GM12873 (cell line): ENCODE data around the gene ARFIP1.

Experiments
- CTCF ChIP-seq: IDR thresholded peaks from 2 replicates; pipeline ENCODE4 v1.5.1; 2012; ENCODE audit warnings: low read depth, mild to moderate bottlenecking, moderate library complexity, low read length, control low read depth; ENCODE audit not compliant: insufficient read depth; ENCODE audit errors: missing control alignments

The ARFIP1 gene

DNA sequence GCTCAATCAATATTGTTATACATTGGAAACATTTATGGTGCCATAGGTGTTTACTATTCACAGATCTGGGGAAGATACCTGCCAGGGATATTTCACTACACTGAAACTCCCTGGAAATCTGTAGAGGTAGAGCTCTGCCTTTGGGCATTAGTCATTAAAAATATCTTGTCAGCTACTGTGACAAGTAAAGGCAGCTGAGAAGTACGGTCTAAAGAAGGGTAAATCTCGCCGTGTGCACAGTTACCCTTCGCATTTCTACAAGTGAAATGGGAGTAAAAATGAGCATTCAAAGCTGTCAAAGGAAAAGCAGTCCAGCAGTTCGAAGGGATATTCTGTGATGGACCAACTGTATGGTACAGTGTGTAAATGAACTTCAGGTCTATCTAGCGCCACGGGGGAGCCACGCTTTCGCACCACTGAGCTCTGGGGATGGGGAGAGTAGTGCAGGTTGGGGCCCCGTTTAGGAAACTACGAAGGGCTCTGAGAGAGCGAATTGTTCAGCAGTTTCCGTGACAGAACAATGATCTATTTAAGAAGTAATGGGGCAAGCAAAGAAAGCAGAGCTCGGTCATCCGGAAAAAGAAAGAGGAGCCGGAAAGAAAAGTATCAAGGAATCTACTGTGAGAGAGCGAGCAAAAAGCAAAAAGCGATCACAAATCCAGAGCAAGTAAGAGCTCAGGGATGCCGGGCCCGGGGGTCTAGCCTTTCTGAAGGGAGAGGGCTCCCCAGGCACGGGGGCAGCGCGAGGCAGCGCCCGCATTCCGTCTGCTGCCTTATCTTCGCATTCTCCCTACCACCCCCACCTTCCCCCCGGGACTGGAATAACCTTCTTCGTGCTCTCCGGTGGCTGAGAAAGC lies 870 bp upstream of the ARFIP1 start:
- no peak for TF ChIP-seq CTCF

GRCh38 chr4:152780267-152780778 lies 569 bp downstream of the ARFIP1 start:
- no peak for TF ChIP-seq CTCF

DNA sequence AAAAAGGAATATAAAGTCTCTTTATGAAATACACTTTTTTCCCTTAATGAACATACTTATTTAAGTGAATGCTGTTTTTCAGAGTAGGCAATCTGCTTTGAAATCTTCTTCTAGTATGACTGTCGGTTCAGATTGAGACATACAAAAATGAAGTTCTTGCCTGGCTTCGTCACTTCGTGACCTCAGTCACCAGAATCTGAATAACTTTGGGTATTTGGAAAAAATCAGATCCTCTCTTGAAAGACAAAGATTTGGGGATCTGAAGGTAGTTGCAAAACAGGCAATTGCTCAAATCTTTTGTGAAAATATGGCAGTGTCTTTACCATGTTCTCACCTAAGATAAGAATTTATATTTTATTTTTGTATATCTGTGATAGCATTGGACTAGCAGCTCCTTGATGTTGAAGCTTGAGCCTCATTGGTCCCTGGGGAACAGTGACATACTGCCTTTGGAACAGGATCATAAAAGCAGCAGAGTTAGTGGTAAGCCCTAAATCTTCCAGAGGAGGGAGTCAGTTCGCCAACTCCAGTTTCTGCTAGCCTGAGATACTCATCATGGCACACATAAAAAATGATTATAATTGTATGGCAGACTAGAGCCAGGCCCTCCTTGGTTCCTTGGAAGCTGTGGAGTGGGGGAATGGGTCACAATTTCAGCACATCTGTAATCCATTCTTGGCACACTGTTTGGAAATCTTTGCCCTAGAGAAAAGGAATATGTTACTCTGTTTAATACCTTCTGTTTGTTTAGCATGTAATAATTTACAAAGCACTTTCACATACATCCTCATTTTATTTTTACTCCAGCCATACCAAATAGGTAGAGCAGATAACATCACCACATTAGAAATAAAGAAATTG lies 5.0 kb downstream of the ARFIP1 start:
- TF ChIP-seq CTCF: no peak

GRCh38 chr4:152785639-152786615 lies 6.2 kb downstream of the ARFIP1 start:
- no peak for TF ChIP-seq CTCF

GRCh38 chr4:152786627-152787026 lies 6.9 kb downstream of the ARFIP1 start:
- no peak for TF ChIP-seq CTCF

GRCh38 chr4:152795891-152796290 lies 16.1 kb downstream of the ARFIP1 start:
- TF ChIP-seq CTCF: no peak
